ES-I3 (cell line): Measurements from ENCODE around the gene MTERF4.

ENCODE experiments used
- H3K36me3 ChIP-seq: 2 replicates; pipeline ENCODE4 v1.6.1; 2013; ENCODE audit warnings: mild to moderate bottlenecking, low read length, control low read depth, moderate library complexity; ENCODE audit not compliant: insufficient read depth
- H3K4me1 ChIP-seq: 2 replicates; pipeline ENCODE4 v1.6.1; 2013; ENCODE audit warnings: mild to moderate bottlenecking, control low read depth, low read length; ENCODE audit not compliant: insufficient read depth
- H3K9ac ChIP-seq: 2 replicates; pipeline ENCODE4 v1.6.1; 2013; ENCODE audit warnings: low read depth, mild to moderate bottlenecking, low read length, moderate library complexity
- H3K9me3 ChIP-seq: 2 replicates; pipeline ENCODE4 v1.6.1; 2013; ENCODE audit warnings: mild to moderate bottlenecking, low read length, moderate library complexity; ENCODE audit not compliant: control insufficient read depth, insufficient read depth

Gene MTERF4

GRCh38 chr2:241126771-241127202, 24.7 kb upstream of the MTERF4 start:
- Histone ChIP-seq H3K9me3 (no peaks in the 10 kb centered on the region), H3K4me1 (no peaks in the 10 kb centered on the region), H3K36me3 (0 out of 2 replicates have a peak, but pooled peaks cover 5% of the 10 kb centered on the region), H3K9ac (no peak overlapping the region)

GRCh38 chr2:241126201-241126611, 24.1 kb upstream of the MTERF4 start:
- Histone ChIP-seq H3K9ac (no peak overlapping the region), H3K9me3 (no peaks in the 10 kb centered on the region), H3K4me1 (no peaks in the 10 kb centered on the region), H3K36me3 (0 out of 2 replicates have a peak, but pooled peaks cover 5% of the 10 kb centered on the region)

- H3K9me3 ChIP-seq = no peaks in the 10 kb centered on the region
- H3K9ac ChIP-seq = no peak overlapping the region
- H3K36me3 ChIP-seq = 0 out of 2 replicates have a peak, but pooled peaks cover 5% of the 10 kb centered on the region
- no peaks in the 10 kb centered on the region for H3K4me1 ChIP-seq
Measured at GRCh38 chr2:241125626-241126025, 23.5 kb upstream of the MTERF4 start.

- Histone ChIP-seq H3K9ac (no peak overlapping the region), H3K4me1 (no peaks in the 10 kb centered on the region), H3K9me3 (no peaks in the 10 kb centered on the region), H3K36me3 (no peaks in the 10 kb centered on the region)
Measured at GRCh38 chr2:241123816-241124536, 21.9 kb upstream of the MTERF4 start.

- Histone ChIP-seq H3K9me3 (no peaks in the 10 kb centered on the region), H3K9ac (no peak overlapping the region), H3K4me1 (no peaks in the 10 kb centered on the region), H3K36me3 (no peaks in the 10 kb centered on the region)
Measured at GRCh38 chr2:241122376-241123002, 20.4 kb upstream of the MTERF4 start.

- H3K9me3 ChIP-seq = no peaks in the 10 kb centered on the region
- H3K4me1 ChIP-seq = no peaks in the 10 kb centered on the region
- H3K36me3 ChIP-seq = no peaks in the 10 kb centered on the region
- H3K9ac ChIP-seq = no peak overlapping the region
Measured at GRCh38 chr2:241121008-241121407, 18.9 kb upstream of the MTERF4 start.

- no peaks in the 10 kb centered on the region for H3K9me3 ChIP-seq
- no peaks in the 10 kb centered on the region for H3K4me1 ChIP-seq
- no peak overlapping the region for H3K9ac ChIP-seq
- H3K36me3 ChIP-seq = no peaks in the 10 kb centered on the region
Measured at GRCh38 chr2:241120440-241120839, 18.4 kb upstream of the MTERF4 start.

GRCh38 chr2:241118737-241119505, 16.8 kb upstream of the MTERF4 start:
- Histone ChIP-seq H3K4me1 (no peaks in the 10 kb centered on the region), H3K36me3 (no peaks in the 10 kb centered on the region), H3K9ac (no peak overlapping the region), H3K9me3 (no peaks in the 10 kb centered on the region)

GRCh38 chr2:241116606-241117560, 14.8 kb upstream of the MTERF4 start:
- H3K36me3 ChIP-seq = no peaks in the 10 kb centered on the region
- no peaks in the 10 kb centered on the region for H3K9me3 ChIP-seq
- no peak overlapping the region for H3K9ac ChIP-seq
- H3K4me1 ChIP-seq = no peaks in the 10 kb centered on the region

- Histone ChIP-seq H3K9me3 (no peaks in the 10 kb centered on the region), H3K4me1 (no peaks in the 10 kb centered on the region), H3K9ac (no peak overlapping the region), H3K36me3 (no peaks in the 10 kb centered on the region)
Measured at GRCh38 chr2:241115361-241115760, 13.3 kb upstream of the MTERF4 start.

GRCh38 chr2:241114836-241115235, 12.7 kb upstream of the MTERF4 start:
- Histone ChIP-seq H3K9ac (no peak overlapping the region), H3K9me3 (no peaks in the 10 kb centered on the region), H3K4me1 (no peaks in the 10 kb centered on the region), H3K36me3 (no peaks in the 10 kb centered on the region)

- H3K4me1 ChIP-seq = no peaks in the 10 kb centered on the region
- H3K9ac ChIP-seq = no peak overlapping the region
- no peaks in the 10 kb centered on the region for H3K9me3 ChIP-seq
- no peaks in the 10 kb centered on the region for H3K36me3 ChIP-seq
Measured at GRCh38 chr2:241112592-241112991, 10.5 kb upstream of the MTERF4 start.

- Histone ChIP-seq H3K4me1 (no peaks in the 10 kb centered on the region), H3K36me3 (no peaks in the 10 kb centered on the region), H3K9me3 (no peaks in the 10 kb centered on the region), H3K9ac (no peak overlapping the region)
Measured at GRCh38 chr2:241112046-241112445, 10.0 kb upstream of the MTERF4 start.

- H3K9ac ChIP-seq = no peak overlapping the region
- no peaks in the 10 kb centered on the region for H3K36me3 ChIP-seq
- no peaks in the 10 kb centered on the region for H3K4me1 ChIP-seq
- no peaks in the 10 kb centered on the region for H3K9me3 ChIP-seq
Measured at GRCh38 chr2:241111440-241111805, 9.3 kb upstream of the MTERF4 start.
